Measurements from ENCODE around the gene MUC5AC. TPM values are rescaled to one million over a fixed set of nuclear protein-coding genes. Genes with fewer than 3 reads are reported as not detected.

The MUC5AC gene
- total RNA-seq, 1 experiment from 2014 or later = not detected

DNA sequence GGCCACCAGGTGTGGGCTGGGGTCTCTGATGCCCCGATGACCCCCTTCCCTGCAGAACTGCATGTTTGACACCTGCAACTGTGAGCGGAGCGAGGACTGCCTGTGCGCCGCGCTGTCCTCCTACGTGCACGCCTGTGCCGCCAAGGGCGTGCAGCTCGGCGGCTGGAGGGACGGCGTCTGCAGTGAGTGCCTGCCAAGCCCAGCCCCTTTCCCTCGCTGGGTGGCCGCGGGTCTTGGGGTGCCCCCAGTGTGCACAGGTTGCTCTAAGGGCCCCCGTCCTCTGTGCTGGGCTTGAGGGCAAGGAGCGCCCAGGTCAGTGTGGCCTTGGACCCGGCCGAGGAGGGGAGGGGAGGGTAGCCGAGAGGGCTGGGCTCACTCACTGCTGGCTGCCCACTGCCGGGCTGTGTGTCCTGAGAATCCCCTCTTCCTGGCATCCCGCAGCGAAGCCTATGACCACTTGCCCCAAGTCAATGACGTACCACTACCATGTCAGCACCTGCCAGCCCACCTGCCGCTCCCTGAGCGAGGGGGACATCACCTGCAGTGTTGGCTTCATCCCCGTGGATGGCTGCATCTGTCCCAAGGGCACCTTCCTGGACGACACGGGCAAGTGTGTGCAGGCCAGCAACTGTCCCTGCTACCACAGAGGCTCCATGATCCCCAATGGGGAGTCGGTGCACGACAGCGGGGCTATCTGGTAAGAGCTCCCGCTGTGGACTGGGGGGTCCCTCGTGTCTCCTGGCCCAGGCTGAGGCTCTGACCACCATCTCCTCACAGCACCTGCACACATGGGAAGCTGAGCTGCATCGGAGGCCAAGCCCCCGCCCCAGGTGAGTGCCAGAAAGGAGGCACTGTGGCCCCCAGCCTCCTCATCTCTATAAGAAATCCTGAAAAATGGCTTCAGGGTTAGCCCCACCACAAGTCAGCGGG lies 17.0 kb downstream of the MUC5AC start:
- TF ChIP-seq EZH2 (IDR thresholded peaks at IDR 0.05; ENCODE audit: borderline replicate concordance, low read depth, low read length, poor library complexity, severe bottlenecking) = no peak
- TF ChIP-seq, protein P1, sequence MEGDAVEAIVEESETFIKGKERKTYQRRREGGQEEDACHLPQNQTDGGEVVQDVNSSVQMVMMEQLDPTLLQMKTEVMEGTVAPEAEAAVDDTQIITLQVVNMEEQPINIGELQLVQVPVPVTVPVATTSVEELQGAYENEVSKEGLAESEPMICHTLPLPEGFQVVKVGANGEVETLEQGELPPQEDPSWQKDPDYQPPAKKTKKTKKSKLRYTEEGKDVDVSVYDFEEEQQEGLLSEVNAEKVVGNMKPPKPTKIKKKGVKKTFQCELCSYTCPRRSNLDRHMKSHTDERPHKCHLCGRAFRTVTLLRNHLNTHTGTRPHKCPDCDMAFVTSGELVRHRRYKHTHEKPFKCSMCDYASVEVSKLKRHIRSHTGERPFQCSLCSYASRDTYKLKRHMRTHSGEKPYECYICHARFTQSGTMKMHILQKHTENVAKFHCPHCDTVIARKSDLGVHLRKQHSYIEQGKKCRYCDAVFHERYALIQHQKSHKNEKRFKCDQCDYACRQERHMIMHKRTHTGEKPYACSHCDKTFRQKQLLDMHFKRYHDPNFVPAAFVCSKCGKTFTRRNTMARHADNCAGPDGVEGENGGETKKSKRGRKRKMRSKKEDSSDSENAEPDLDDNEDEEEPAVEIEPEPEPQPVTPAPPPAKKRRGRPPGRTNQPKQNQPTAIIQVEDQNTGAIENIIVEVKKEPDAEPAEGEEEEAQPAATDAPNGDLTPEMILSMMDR (conservative IDR thresholded peaks at IDR 0.05; ENCODE audit: low read depth, low read length) = no peak
- ChIA-PET POLR2A (ENCODE audit: low non-redundant PET) (no interaction called here), CTCF (no interaction called here)
- intact Hi-C loops (cut with micrococcal nuclease; ENCODE audit: unreplicated experiment) = no loop called here
- no peak for DNase-seq (ENCODE audit: low spot score)
- Histone ChIP-seq H3K27me3 (replicated peaks; ENCODE audit: insufficient read depth, low read depth, low read length, poor library complexity) (no peaks in the 10 kb centered on the region), H3K4me1 (ENCODE audit: insufficient read depth, low read length, poor library complexity, severe bottlenecking) (no peaks in the 10 kb centered on the region), H3K36me3 (ENCODE audit: insufficient read depth, low read length, poor library complexity, severe bottlenecking) (no peaks in the 10 kb centered on the region), H3K27ac (ENCODE audit: low read depth, low read length, poor library complexity, severe bottlenecking) (no peak overlapping the region), H3K9me3 (ENCODE audit: low read depth, low read length, poor library complexity, severe bottlenecking) (no peaks in the 10 kb centered on the region), H3K4me3 (ENCODE audit: low read depth, low read length, poor library complexity, severe bottlenecking) (no peak overlapping the region)
- BruUV-seq (replicated peaks) = no TSS peak

DNA sequence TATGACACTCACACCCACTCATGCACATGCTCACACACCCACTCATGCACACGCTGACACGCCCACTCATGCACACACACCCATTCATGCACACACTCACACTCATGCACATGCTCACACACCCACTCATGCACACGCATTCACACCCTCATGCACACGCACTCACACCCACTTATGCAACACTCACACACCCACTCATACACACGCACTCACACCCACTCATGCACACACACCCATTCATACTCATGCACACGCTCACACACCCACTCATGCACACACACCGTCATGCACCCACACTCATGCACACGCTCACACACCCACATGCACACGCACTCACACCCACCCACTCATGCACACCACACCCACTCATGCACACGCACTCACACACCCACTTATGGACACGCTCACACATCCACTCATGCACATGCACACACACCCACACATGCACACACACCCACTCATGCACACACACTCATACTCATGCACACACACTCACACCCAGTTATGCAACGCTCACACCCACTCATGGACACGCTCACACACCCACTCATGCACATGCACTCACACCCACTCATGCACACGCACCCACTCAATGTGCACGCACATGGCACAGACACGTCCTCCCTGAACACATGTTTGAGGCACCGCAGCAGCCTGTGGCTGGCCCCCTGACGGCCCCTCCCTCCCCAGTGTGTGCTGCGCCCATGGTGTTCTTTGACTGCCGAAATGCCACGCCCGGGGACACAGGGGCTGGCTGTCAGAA lies 17.9 kb downstream of the MUC5AC start:
- no TSS peak for BruUV-seq (replicated peaks)
- no peaks in the 10 kb centered on the region for H3K9me3 ChIP-seq (ENCODE audit: low read depth, low read length, poor library complexity, severe bottlenecking)
- no peak for DNase-seq (ENCODE audit: low spot score)
- ChIA-PET POLR2A (ENCODE audit: low non-redundant PET) (no interaction called here), CTCF (no interaction called here)
- intact Hi-C loops (cut with micrococcal nuclease; ENCODE audit: unreplicated experiment) = no loop called here
- no peaks in the 10 kb centered on the region for H3K27me3 ChIP-seq (replicated peaks; ENCODE audit: insufficient read depth, low read depth, low read length, poor library complexity)
- H3K36me3 ChIP-seq (ENCODE audit: insufficient read depth, low read length, poor library complexity, severe bottlenecking) = no peaks in the 10 kb centered on the region
- no peaks in the 10 kb centered on the region for H3K4me1 ChIP-seq (ENCODE audit: insufficient read depth, low read length, poor library complexity, severe bottlenecking)
- TF ChIP-seq, protein P1 (conservative IDR thresholded peaks at IDR 0.05; ENCODE audit: low read depth, low read length) = no peak
- no peak for TF ChIP-seq EZH2 (IDR thresholded peaks at IDR 0.05; ENCODE audit: borderline replicate concordance, low read depth, low read length, poor library complexity, severe bottlenecking)
- H3K4me3 ChIP-seq (ENCODE audit: low read depth, low read length, poor library complexity, severe bottlenecking) = no peak overlapping the region
- no peak overlapping the region for H3K27ac ChIP-seq (ENCODE audit: low read depth, low read length, poor library complexity, severe bottlenecking)

DNA sequence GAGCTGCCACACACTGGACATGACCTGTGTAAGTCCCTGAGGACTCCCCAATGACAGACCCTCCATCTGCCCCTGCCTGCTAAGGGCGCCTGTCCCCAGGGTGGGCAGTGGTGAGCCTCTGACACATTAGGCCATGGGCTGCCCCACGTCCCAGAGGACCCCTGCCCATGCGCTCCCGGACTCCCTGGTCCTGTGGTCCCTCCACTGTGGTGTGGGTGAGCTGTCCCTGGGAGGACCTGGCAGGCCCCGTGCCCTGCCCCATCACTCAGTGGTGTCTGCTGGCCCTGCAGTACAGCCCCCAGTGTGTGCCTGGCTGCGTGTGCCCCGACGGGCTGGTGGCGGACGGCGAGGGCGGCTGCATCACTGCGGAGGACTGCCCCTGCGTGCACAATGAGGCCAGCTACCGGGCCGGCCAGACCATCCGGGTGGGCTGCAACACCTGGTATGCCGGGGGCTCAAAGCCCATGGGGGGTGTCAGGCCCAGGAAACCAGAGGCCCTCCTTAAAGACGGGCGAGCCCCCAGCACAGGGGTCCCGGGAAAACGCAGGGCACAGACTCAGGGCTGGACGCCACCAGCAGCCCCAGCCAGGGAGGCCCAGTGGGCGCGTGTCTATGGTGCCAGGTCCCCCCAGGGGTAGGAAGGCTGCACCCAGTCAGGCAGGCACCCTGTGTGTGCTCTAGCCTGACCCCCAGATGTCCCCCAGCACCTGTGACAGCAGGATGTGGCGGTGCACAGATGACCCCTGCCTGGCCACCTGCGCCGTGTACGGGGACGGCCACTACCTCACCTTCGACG lies 18.7 kb downstream of the MUC5AC start:
- intact Hi-C loops (cut with micrococcal nuclease; ENCODE audit: unreplicated experiment) = no loop called here
- Histone ChIP-seq H3K27me3 (replicated peaks; ENCODE audit: insufficient read depth, low read depth, low read length, poor library complexity) (no peaks in the 10 kb centered on the region), H3K36me3 (ENCODE audit: insufficient read depth, low read length, poor library complexity, severe bottlenecking) (no peaks in the 10 kb centered on the region), H3K9me3 (ENCODE audit: low read depth, low read length, poor library complexity, severe bottlenecking) (no peaks in the 10 kb centered on the region), H3K27ac (ENCODE audit: low read depth, low read length, poor library complexity, severe bottlenecking) (no peak overlapping the region), H3K4me1 (ENCODE audit: insufficient read depth, low read length, poor library complexity, severe bottlenecking) (no peaks in the 10 kb centered on the region), H3K4me3 (ENCODE audit: low read depth, low read length, poor library complexity, severe bottlenecking) (no peak overlapping the region)
- no peak for DNase-seq (ENCODE audit: low spot score)
- POLR2A ChIA-PET (ENCODE audit: low non-redundant PET) = no interaction called here
- TF ChIP-seq EZH2 (IDR thresholded peaks at IDR 0.05; ENCODE audit: borderline replicate concordance, low read depth, low read length, poor library complexity, severe bottlenecking) = no peak
- TF ChIP-seq, protein P1 (conservative IDR thresholded peaks at IDR 0.05; ENCODE audit: low read depth, low read length) = no peak
- CTCF ChIA-PET = no interaction called here
- no TSS peak for BruUV-seq (replicated peaks)
